ENCODE data around the gene COL18A1.

COL18A1 gene

GRCh38 chr21:45363921-45364467, 41.0 kb upstream of the COL18A1 start:
- TF ChIP-seq CTCF (conservative IDR thresholded peaks at IDR 0.05; ENCODE audit: low read depth, low read length), result no peak
- peak; percentile 95 for DNase-seq (ENCODE audit: low read depth)
- H3K4me3 ChIP-seq (ENCODE audit: low read length), result no peak overlapping the region

GRCh38 chr21:45364468-45365185, 40.3 kb upstream of the COL18A1 start:
- H3K4me3 ChIP-seq (ENCODE audit: low read length), result no peak overlapping the region
- TF ChIP-seq CTCF (conservative IDR thresholded peaks at IDR 0.05; ENCODE audit: low read depth, low read length), result no peak

GRCh38 chr21:45365186-45365607, 39.8 kb upstream of the COL18A1 start:
- H3K4me3 ChIP-seq (ENCODE audit: low read length), result no peak overlapping the region
- TF ChIP-seq CTCF (conservative IDR thresholded peaks at IDR 0.05; ENCODE audit: low read depth, low read length), result no peak

More at GRCh38 chr21:45364468-45365185, 40.3 kb upstream of the COL18A1 start:
- DNase-seq (ENCODE audit: low read depth), result no peak

GRCh38 chr21:45365608-45366241, 39.2 kb upstream of the COL18A1 start:
- DNase-seq (ENCODE audit: low read depth), result peak; percentile 93
- no peak overlapping the region for H3K4me3 ChIP-seq (ENCODE audit: low read length)
- TF ChIP-seq CTCF (conservative IDR thresholded peaks at IDR 0.05; ENCODE audit: low read depth, low read length), result no peak

More at GRCh38 chr21:45365186-45365607, 39.8 kb upstream of the COL18A1 start:
- DNase-seq (ENCODE audit: low read depth), result no peak

GRCh38 chr21:45366476-45366875, 38.5 kb upstream of the COL18A1 start:
- DNase-seq (ENCODE audit: low read depth), result no peak
- no peak for TF ChIP-seq CTCF (conservative IDR thresholded peaks at IDR 0.05; ENCODE audit: low read depth, low read length)
- no peak overlapping the region for H3K4me3 ChIP-seq (ENCODE audit: low read length)

GRCh38 chr21:45366931-45367401, 38.0 kb upstream of the COL18A1 start:
- H3K4me3 ChIP-seq (ENCODE audit: low read length), result no peak overlapping the region
- TF ChIP-seq CTCF (conservative IDR thresholded peaks at IDR 0.05; ENCODE audit: low read depth, low read length), result peak; percentile 23
- peak; percentile 92 for DNase-seq (ENCODE audit: low read depth)

All from retinal pigment epithelial cell (primary cell).